HepG2 (cell line): ENCODE data around the gene CASZ1. TPM values are rescaled to one million over a fixed set of nuclear protein-coding genes. Genes with fewer than 3 reads are reported as not detected.

Source experiments
- ATAC-seq: fragments of 200-7000 bp; cut with Tn5 transposase; 3 replicates; pipeline ENCODE4 v1.9.1; 2020; ENCODE audit warnings: mild to moderate bottlenecking, moderate library complexity
- BruUV-seq: library from RNA; stranded (reverse); fragments of 400-500 nt; replicated peaks from 2 replicates; lab custom pipeline; 2021; lab: Mats Ljungman, UMichigan
- CTCF ChIA-PET: fragments of 300-600 bp; formaldehyde crosslinking; extraction: SDS; loops from one replicate; lab custom pipeline; 2021; ENCODE audit warnings: low total read pairs, inconsistent platforms, low intra/inter-chr PET ratio; lab: Yijun Ruan, JAX
- POLR2A ChIA-PET: fragments of 350-600 bp; sonication (Branson Sonifier 250); formaldehyde crosslinking; loops from one replicate; lab custom pipeline; 2020; ENCODE audit warnings: antibody characterized with exemption, inconsistent platforms; lab: Yijun Ruan, JAX
- DNase-seq: peaks from one replicate; pipeline ENCODE4 v3.0.0-alpha.2; 2015; ENCODE audit warnings: low spot score
- FAIRE-seq: peaks from 3 replicates; lab custom pipeline; 2011; peaks lifted over from hg19 to GRCh38; lab: Jason Lieb, UNC
- H2AFZ ChIP-seq: one replicate; pipeline ENCODE4 v1.6.1; 2011; ENCODE audit warnings: low read length, inconsistent platforms
- H3K27ac ChIP-seq: fragments of 300-600 bp; 3 replicates; pipeline ENCODE4 v1.8.0; 2011; ENCODE audit warnings: mixed run types, mild to moderate bottlenecking, mixed read lengths, low read length, inconsistent platforms; ENCODE audit not compliant: insufficient read depth; ENCODE audit errors: extremely low read length
- H3K27me3 ChIP-seq, 2 experiments: fragments of 200-600 bp in 1 of 2; 2 replicates in 1 of 2; 3 replicates in 1 of 2; pipeline versions ENCODE4 v1.6.0 to v1.8.0; 2011; ENCODE audit warnings: low read length in 2 of 2, mild to moderate bottlenecking in 2 of 2, moderate library complexity in 2 of 2, inconsistent platforms in 1 of 2; ENCODE audit not compliant: insufficient read depth in 2 of 2, control insufficient read depth in 1 of 2
- H3K36me3 ChIP-seq, 2 experiments: fragments of 200-600 bp in 1 of 2; replicated peaks in 1 of 2; 2 replicates in 1 of 2; 3 replicates in 1 of 2; pipeline versions ENCODE4 v1.5.1 to v1.8.0; 2011; ENCODE audit warnings: low read length in 2 of 2, inconsistent platforms in 1 of 2; ENCODE audit not compliant: insufficient read depth in 2 of 2, control insufficient read depth in 1 of 2
- H3K4me1 ChIP-seq: 2 replicates; pipeline ENCODE4 v1.5.1; 2012; ENCODE audit warnings: low read length, inconsistent platforms; ENCODE audit not compliant: insufficient read depth
- H3K4me2 ChIP-seq: 2 replicates; pipeline ENCODE4 v1.6.0; 2011; ENCODE audit warnings: low read depth, low read length, inconsistent platforms
- H3K4me3 ChIP-seq, 3 experiments: fragments of 200-600 bp in 1 of 3; sonication (generic), shearing (Covaris generic) in 1 of 3; replicated peaks in 1 of 3; 2 replicates each; pipeline ENCODE4 v1.5.1; 2011 to 2016; ENCODE audit warnings: low read length in 3 of 3, inconsistent platforms in 2 of 3, low read depth in 2 of 3, mild to moderate bottlenecking in 2 of 3, control low read depth in 1 of 3, mixed read lengths in 1 of 3; ENCODE audit not compliant: insufficient read depth in 1 of 3
- H3K79me2 ChIP-seq: one replicate; pipeline ENCODE4 v1.6.1; 2011; ENCODE audit warnings: low read length, inconsistent platforms; ENCODE audit not compliant: insufficient read depth
- H3K9ac ChIP-seq: 2 replicates; pipeline ENCODE4 v1.6.0; 2011; ENCODE audit warnings: mild to moderate bottlenecking, low read depth, low read length, inconsistent platforms; ENCODE audit not compliant: insufficient read depth
- H3K9me3 ChIP-seq: 2 replicates; pipeline ENCODE4 v1.5.1; 2012; ENCODE audit warnings: mild to moderate bottlenecking, low read length
- H4K20me1 ChIP-seq: 2 replicates; pipeline ENCODE4 v1.6.0; 2011; ENCODE audit warnings: inconsistent platforms, mild to moderate bottlenecking, low read length, moderate library complexity; ENCODE audit not compliant: insufficient read depth
- AGO2 ChIP-seq: fragments of 200-400 bp; formaldehyde crosslinking; optimal IDR thresholded peaks from 2 replicates; pipeline ENCODE3; 2017; ENCODE audit warnings: mild to moderate bottlenecking, low read depth, low read length, moderate library complexity
- KDM2A ChIP-seq: sonication (generic); formaldehyde crosslinking; IDR thresholded peaks from 2 replicates; pipeline ENCODE4 v1.4.0; 2020; ENCODE audit warnings: low read depth, missing genetic modification reagents, borderline replicate concordance
- NFKB2 ChIP-seq: sonication (generic); formaldehyde crosslinking; IDR thresholded peaks from 2 replicates; pipeline ENCODE4 v1.4.0; 2020; ENCODE audit warnings: missing genetic modification reagents, borderline replicate concordance
- ZBTB33 ChIP-seq: sonication (generic); formaldehyde crosslinking; IDR thresholded peaks from 2 replicates; pipeline ENCODE4 v1.4.0; 2020; ENCODE audit warnings: missing genetic modification reagents
- ZNF691 ChIP-seq: sonication (generic); formaldehyde crosslinking; IDR thresholded peaks from 2 replicates; pipeline ENCODE4 v1.4.0; 2020; ENCODE audit warnings: missing genetic modification reagents, low read depth, mild to moderate bottlenecking, borderline replicate concordance
- ZNF776 ChIP-seq: sonication (generic); formaldehyde crosslinking; IDR thresholded peaks from 2 replicates; pipeline ENCODE4 v1.4.0; 2020; ENCODE audit warnings: mild to moderate bottlenecking, missing genetic modification reagents
- WGBS: methylation state at CpG from one replicate; pipeline ENCODE4 v1.1.6; 2017; ENCODE audit warnings: low lambda C conversion rate; 5-methylcytosine and 5-hydroxymethylcytosine counted together
- in situ Hi-C: cut with HindIII; loops from 2 replicates; pipeline ENCODE4 v1.10.0; 2017; ENCODE audit warnings: low pct_unique_long_range_greater_than_20kb; ENCODE audit not compliant: extremely low pct_ligation_motif_present
- intact Hi-C: fragments of 100-400 bp; cut with micrococcal nuclease; formaldehyde crosslinking; loops from one replicate; pipeline ENCODE4 v1.10.0; 2022; ENCODE audit not compliant: unreplicated experiment
- polyA plus RNA-seq, 8 experiments: library from polyadenylated mRNA; depleted of rRNA in 3 of 8; stranded (reverse) in 7 of 8; unstranded in 1 of 8; fragments of >200 nt; fragmentation: Illumina TruSeq in 4 of 8; extraction: Trizol in 4 of 8; gene quantifications; 2 replicates each; pipeline versions ENCODE4 v1.2.1 to v1.2.3, GENCODE V29; 2011 to 2016; ENCODE audit warnings: low read depth in 4 of 8, missing spikeins in 1 of 8, mixed read lengths in 1 of 8; ENCODE audit not compliant: insufficient read depth in 1 of 8
- total RNA-seq, 5 experiments: library from RNA; depleted of rRNA; stranded (reverse); fragments of >200 nt; fragmentation: Illumina TruSeq; extraction: Trizol; gene quantifications; 2 replicates each; pipeline ENCODE4 v1.2.3, GENCODE V29; 2016; ENCODE audit warnings: low read depth in 1 of 5

Gene CASZ1
- total and polyA plus RNA-seq, 2 of the 13 experiments (the other 11 are each of a cell fraction or from before 2014, with no cell fraction given): 1.9 to 3.7 TPM

GRCh38 chr1:10634428-10635084 is 161.9 kb downstream of the CASZ1 start:
- H3K4me3 ChIP-seq: no peak overlapping the region
- no peak overlapping the region for H3K4me2 ChIP-seq
- no peaks in the 10 kb centered on the region for H4K20me1 ChIP-seq
- intact Hi-C loops: no loop called here
- CTCF ChIA-PET: no interaction called here
- peaks cover 0 to 6% of the 10 kb centered on the region in 2 experiments; a peak in 1 of 5 replicates for H3K36me3 ChIP-seq
- WGBS: no CpG with 5 or more reads among the region's 23 CpGs
- no peaks in the 10 kb centered on the region; a peak in 1 of 5 replicates for H3K27me3 ChIP-seq
- H3K27ac ChIP-seq: no peak overlapping the region
- TF ChIP-seq ZNF691 (CRISPR knock-in tag) (no peak), ZBTB33 (peak; percentile 59; the same call in 1 of the 2 replicates), AGO2 (peak; percentile 80), ZNF776 (no peak), KDM2A (CRISPR knock-in tag) (peak; percentile 54; the same call in 1 of the 2 replicates), NFKB2 (CRISPR knock-in tag) (no peak)
- TF ChIP-seq, all 625 proteins: peak for 3
- Histone ChIP-seq H3K79me2 (no peaks in the 10 kb centered on the region), H2AFZ (no peak overlapping the region), H3K4me1 (no peaks in the 10 kb centered on the region), H3K9ac (no peak overlapping the region), H3K9me3 (no peaks in the 10 kb centered on the region)
- in situ Hi-C loops: no loop called here
- no TSS peak for BruUV-seq
- ATAC-seq (peak; percentile 10), FAIRE-seq (no peak), DNase-seq (no peak)
- POLR2A ChIA-PET: no interaction called here
